Measurements from ENCODE around the gene MAGOH. TPM values are rescaled to one million over a fixed set of nuclear protein-coding genes. Genes with fewer than 3 reads are reported as not detected.
A peak's percentile ranks its signal among the peaks of the same experiment; 100 is the strongest.

Gene MAGOH
- total and polyA plus RNA-seq, 11 donors: 18.8 to 74.2 (median 24.1) TPM

DNA sequence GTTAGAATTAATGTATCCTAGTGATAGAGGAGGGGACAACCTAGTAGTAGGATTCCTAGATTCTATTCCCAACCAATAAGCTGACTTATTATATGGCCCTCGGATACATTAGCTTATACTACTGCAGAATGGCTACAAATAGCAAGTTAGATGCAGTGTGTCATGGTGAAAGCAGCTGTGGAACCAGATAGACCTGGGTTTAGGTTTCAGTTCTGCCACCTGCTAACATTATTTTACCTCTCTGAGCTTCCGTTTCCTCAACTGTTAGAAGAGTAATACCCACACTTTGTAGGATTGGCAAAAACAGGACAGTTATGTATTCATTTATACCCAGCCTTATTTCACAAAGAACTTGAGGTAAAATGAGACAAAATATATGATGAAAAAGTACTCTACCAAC is 21.6 kb upstream of the MAGOH start:
- ATAC-seq: no peak

DNA sequence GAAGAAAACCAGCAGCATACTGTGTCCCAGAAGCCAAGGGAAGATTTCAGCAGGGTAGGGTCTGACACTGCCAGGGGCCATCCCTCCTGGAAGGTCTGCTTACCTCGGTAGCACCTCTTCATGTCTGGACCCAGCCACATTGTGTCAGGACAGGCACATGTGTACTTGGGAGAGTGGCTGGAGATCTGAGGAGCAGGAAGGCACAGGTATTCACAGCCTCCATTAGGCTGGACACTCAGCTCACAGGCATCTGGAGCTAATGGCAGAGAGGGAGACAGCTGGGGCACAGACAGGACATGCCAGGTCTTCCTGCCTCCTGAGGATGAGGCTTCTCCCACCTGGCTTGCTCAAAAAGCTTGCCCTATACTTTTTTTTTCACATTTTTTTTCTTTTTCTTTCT is 19.9 kb upstream of the MAGOH start:
- Histone ChIP-seq H3K27ac (no peak overlapping the region), H3K36me3 (peaks cover 0 to 37% (median 0%) of the 10 kb centered on the region in 9 donors), H3K4me3 (no peak overlapping the region), H3K4me1 (peaks cover 0 to 4% (median 0%) of the 10 kb centered on the region in 12 donors), H3K27me3 (no peaks in the 10 kb centered on the region), H3K9me3 (no peaks in the 10 kb centered on the region)
- ATAC-seq: peak in 1 of 4 donors; percentile 13
- 63 to 94% (median 87%) methylated on average over 1 of the region's 1 CpG for WGBS, 4 donors
- no peak for TF ChIP-seq POLR2A (IDR thresholded peaks at IDR 0.05)
- TF ChIP-seq, protein P1, sequence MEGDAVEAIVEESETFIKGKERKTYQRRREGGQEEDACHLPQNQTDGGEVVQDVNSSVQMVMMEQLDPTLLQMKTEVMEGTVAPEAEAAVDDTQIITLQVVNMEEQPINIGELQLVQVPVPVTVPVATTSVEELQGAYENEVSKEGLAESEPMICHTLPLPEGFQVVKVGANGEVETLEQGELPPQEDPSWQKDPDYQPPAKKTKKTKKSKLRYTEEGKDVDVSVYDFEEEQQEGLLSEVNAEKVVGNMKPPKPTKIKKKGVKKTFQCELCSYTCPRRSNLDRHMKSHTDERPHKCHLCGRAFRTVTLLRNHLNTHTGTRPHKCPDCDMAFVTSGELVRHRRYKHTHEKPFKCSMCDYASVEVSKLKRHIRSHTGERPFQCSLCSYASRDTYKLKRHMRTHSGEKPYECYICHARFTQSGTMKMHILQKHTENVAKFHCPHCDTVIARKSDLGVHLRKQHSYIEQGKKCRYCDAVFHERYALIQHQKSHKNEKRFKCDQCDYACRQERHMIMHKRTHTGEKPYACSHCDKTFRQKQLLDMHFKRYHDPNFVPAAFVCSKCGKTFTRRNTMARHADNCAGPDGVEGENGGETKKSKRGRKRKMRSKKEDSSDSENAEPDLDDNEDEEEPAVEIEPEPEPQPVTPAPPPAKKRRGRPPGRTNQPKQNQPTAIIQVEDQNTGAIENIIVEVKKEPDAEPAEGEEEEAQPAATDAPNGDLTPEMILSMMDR (IDR thresholded peaks at IDR 0.05): no peak
- DNase-seq: no peak
- intact Hi-C loops (cut with DNase I): no loop called here

More for the DNA sequence above, 21.6 kb upstream of the MAGOH start:
- Histone ChIP-seq H3K27ac (no peak overlapping the region), H3K27me3 (no peaks in the 10 kb centered on the region), H3K36me3 (peaks cover 0 to 54% (median 0%) of the 10 kb centered on the region in 9 donors), H3K4me1 (peaks cover 0 to 4% (median 0%) of the 10 kb centered on the region in 12 donors), H3K9me3 (no peaks in the 10 kb centered on the region), H3K4me3 (no peak overlapping the region)
- TF ChIP-seq, protein P1 (IDR thresholded peaks at IDR 0.05): no peak
- TF ChIP-seq POLR2A (IDR thresholded peaks at IDR 0.05): no peak
- intact Hi-C loops (cut with DNase I): no loop called here
- WGBS, 4 donors: 87 to 97% (median 91%) methylated on average over 2 of the region's 2 CpGs
- no peak for DNase-seq

DNA sequence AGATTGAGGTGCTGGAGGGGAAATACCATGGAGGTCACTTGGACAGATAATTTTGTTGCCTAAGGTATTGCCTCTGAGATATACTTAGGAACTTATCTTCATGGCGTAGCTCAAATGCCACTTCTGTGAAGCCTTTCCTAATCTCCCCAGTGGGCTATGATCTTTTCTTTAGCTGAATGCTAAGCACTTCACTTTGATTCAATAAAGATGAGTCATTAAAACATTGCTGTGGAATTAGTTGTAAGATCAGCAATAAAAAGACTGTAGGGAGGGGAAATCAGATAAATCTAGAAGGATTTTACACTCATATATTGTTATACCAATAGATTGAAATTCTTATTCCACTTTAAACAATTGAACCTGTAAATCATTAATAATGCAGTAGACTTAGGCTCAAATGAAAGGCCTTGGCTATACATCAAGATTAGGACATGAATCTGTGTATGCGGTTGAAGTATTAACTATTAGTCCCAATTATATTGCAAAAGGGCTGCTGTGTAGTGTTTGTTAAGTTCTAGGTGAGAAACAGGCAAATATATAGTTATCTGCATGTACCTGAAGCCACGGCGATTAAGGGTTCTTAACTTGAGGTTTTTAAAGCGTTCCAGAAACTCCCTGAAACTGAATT is 19.2 kb upstream of the MAGOH start:
- peak in 1 of 4 donors; percentile 34 for ATAC-seq
- 85 to 89% (median 88%) methylated on average over 5 of the region's 5 CpGs for WGBS, 4 donors
- H3K36me3 ChIP-seq: peaks cover 0 to 33% (median 0%) of the 10 kb centered on the region in 9 donors
- H3K4me3 ChIP-seq: no peak overlapping the region
- no peak for DNase-seq
- no peak for TF ChIP-seq POLR2A (IDR thresholded peaks at IDR 0.05)
- TF ChIP-seq, protein P1 (IDR thresholded peaks at IDR 0.05): no peak
- H3K9me3 ChIP-seq: no peaks in the 10 kb centered on the region
- intact Hi-C loops (cut with DNase I): no loop called here
- no peaks in the 10 kb centered on the region for H3K27me3 ChIP-seq
- no peak overlapping the region for H3K27ac ChIP-seq
- H3K4me1 ChIP-seq: peaks cover 0 to 4% (median 0%) of the 10 kb centered on the region in 12 donors

DNA sequence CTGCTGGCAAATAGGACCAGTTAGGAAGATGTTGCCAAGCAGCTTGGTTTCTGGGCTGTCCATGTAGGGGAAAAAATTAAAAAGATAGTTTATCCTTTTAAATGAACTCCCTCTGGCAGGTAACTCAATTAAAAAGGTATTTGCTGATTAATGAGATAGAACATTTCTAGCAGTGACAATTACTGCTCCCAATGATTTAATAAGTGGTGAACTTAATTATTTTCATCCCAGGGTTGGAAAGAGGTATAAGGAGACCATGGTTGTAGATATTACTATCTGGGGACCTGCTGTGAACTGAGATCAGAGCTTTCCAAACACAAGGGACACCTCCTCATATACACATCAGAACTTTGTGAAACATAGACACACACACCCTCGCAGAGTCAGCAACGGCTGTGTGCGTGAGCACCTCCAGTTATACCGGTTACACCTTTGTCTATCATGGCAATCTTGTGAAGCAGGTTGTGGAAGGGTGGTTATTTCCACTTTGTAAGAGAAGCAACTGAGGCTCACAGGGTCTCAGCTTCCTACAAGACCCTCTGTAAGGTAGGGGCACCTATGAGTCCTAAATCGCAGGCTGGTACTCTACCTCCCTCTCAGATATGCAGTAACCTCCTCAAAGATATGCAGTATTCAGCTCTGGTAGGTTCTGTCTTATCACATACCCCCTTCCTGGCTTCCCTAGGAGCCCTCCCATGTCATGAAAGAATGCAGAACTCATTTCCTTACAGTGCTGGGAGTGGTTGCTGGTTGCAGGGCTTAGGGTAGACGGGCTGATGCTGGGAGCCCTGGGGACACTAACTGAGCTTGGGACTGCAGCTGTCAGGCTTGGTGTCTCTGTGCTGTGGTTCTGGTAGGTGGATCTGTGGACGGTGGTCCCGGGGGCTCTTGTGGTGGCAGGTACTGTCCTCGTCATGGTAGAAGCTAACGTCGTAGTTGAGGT is 18.5 kb upstream of the MAGOH start:
- H3K27ac ChIP-seq: no peak overlapping the region
- TF ChIP-seq, protein P1 (IDR thresholded peaks at IDR 0.05): no peak
- TF ChIP-seq POLR2A (IDR thresholded peaks at IDR 0.05): no peak
- no peak overlapping the region for H3K4me3 ChIP-seq
- no peak for DNase-seq
- intact Hi-C loops (cut with DNase I): no loop called here
- H3K36me3 ChIP-seq: peaks cover 0 to 31% (median 0%) of the 10 kb centered on the region in 9 donors
- no peaks in the 10 kb centered on the region for H3K9me3 ChIP-seq
- peaks cover 0 to 4% (median 0%) of the 10 kb centered on the region in 12 donors for H3K4me1 ChIP-seq
- ATAC-seq: peak in 1 of 4 donors; percentile 50
- no peaks in the 10 kb centered on the region for H3K27me3 ChIP-seq
- WGBS, 4 donors: 66 to 70% (median 67%) methylated on average over 11 of the region's 11 CpGs
